Muscle of arm (tissue), 12 donors: ENCODE measurements around the gene AJAP1. TPM values are rescaled to one million over a fixed set of nuclear protein-coding genes. Genes with fewer than 3 reads are reported as not detected.
A peak's percentile ranks its signal among the peaks of the same experiment; 100 is the strongest.

ENCODE experiments used
- DNase-seq: peaks from one replicate; pipeline ENCODE4 v3.0.0-alpha.2; 2013
- polyA plus RNA-seq, 12 donors: library from polyadenylated mRNA; unstranded; fragments of 120-200 nt; gene quantifications; one replicate each; pipeline ENCODE4 v1.2.1, GENCODE V29; 2013; ENCODE audit not compliant: insufficient read length in 12 of 12

The AJAP1 gene
- polyA plus RNA-seq, 12 donors, result 0.56 to 2.5 (median 0.69) TPM; not detected in 2

DNA sequence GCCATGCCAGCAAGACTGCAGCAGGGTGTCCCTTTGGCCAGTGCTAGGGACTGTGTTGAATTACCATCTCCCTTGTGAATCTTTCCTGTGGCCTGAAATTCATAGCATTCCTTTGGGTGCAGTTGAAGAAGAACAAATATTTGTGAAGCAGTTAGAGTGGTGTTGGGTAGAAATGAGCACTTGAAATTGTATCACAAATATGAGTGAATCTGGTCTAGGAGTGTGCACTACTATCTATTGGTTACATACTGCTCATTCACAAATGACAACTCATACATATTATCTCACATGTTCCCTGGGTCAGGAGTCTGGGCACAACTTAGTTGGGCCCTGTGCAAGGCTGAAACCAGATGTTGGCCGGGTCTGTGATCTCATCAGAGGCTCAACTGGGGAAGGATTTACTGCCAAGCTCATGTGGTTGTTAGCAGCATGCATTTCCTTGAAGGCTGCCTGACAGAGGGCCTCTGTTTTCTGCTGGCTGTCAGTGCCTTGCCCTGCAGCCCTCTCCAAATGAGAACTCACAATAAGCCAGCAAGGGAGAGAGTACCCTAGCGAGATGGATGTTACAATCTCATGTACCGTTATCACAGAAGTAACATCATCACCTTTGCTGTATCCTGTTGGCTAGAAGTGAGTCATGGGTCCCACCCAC lies 23.8 kb downstream of the AJAP1 start:
- no peak for DNase-seq

- DNase-seq, result no peak
These were observed 26.6 kb downstream of the AJAP1 start for GRCh38 chr1:4681026-4681425.

- no peak for DNase-seq
These were observed 28.3 kb downstream of the AJAP1 start for GRCh38 chr1:4682607-4683220.

DNA sequence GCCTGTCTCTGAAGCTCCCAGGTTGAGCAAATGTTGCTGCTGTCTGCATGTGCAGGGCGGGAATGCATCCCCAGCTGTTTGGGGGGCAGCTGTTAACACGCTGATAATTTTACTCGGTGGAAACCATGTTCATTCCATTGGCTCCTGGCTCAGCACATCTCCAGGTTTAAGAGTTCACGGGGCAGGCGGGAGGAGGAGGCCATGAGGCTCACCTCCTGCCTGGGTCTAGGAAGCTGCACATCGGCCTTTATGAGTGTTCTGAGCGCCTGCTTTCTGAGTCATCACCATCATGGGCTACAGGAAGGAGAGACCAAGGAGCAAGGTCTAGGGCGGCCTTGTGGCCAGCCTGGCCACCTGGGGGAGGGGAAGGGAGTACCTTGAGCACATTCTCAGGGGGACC lies 29.7 kb downstream of the AJAP1 start:
- DNase-seq, result no peak

- no peak for DNase-seq
These were observed 30.6 kb downstream of the AJAP1 start for GRCh38 chr1:4684864-4685522.

GRCh38 chr1:4685523-4685865 lies 31.1 kb downstream of the AJAP1 start:
- DNase-seq, result no peak

DNA sequence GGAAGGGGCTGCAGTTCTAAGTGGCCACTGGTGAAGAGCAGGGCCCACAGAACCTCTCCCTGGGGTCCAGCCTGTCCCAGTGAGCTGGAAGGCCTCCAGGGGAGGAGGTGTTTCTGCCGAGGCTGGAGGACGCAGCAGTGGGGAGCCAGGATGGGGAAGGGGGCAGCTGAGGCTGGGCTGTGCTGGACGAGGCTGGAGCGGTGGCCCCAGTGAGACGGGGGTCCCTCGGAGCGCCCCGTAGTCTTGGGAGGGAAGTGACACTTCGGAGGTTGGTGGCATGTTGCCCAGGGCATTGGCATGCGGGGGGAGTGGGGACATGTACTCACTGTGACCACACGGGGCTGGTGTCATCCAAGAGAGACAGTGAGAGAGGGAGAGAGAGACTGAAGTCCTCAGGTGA lies 33.5 kb downstream of the AJAP1 start:
- no peak for DNase-seq

DNA sequence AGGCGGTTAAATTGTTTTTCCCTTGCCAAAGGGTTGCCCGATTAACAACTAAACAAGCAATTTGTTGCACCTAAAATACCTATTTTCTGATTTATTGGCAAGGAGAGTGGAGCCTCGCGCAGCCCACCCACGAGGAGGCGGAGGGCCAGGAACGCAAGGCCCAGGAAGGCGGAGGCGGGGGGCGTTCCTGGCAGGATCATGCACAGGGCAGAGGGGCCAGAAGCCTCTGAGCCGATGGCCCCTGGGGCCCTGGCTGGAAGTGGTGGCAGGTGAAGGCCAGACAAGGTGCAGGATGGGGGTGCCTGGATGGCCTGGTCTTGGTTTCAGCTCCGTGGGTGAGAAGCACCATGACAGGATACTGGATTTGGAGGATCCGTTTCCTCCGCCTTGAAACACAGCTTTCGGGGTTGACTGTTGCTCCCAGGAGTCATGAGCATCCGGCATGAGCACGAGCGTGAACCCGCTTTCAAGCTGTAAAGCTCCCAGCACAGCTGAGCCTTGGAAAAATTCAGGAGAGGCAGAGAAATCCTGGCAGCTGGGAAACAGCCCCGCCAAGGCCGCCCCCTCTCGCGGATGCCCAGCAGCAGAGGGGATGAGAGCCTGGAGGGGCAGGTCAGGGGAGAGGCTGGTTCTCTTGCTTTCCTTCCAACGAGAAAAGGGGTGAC lies 35.0 kb downstream of the AJAP1 start:
- DNase-seq, result peak; percentile 18

DNA sequence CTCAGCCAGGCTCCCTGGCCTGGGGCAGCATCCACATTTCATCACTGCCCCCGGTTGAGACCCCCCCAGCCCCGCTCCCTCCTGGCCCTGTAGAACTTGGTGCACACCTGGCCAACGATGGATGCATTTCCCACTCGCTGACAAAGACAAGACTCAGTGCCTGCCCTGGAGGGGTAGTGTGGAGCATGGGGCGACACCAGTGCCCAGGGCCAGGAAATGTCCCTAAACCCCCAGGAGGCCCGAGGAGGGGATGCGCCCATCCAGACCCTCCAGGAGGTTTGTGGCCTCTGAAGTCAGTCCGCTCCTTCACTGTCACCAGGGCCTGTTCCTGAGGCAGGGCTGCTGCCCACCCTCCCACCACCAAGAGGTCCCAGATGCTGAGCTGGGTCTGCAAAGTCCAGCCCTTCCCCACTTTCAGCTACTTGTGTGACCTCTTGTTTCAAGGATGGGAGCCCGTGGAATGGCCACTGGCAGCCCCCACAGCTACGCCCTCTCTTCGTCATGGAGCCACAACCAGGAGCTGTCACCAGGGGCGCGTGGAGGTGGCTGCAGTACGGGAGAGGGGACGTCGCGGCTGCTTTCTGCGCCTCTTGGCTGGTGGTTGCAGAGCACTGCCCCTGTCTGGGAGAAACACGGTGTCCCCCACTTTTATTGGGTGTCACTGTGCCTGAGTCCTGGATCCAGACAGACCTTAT lies 35.7 kb downstream of the AJAP1 start:
- no peak for DNase-seq

DNA sequence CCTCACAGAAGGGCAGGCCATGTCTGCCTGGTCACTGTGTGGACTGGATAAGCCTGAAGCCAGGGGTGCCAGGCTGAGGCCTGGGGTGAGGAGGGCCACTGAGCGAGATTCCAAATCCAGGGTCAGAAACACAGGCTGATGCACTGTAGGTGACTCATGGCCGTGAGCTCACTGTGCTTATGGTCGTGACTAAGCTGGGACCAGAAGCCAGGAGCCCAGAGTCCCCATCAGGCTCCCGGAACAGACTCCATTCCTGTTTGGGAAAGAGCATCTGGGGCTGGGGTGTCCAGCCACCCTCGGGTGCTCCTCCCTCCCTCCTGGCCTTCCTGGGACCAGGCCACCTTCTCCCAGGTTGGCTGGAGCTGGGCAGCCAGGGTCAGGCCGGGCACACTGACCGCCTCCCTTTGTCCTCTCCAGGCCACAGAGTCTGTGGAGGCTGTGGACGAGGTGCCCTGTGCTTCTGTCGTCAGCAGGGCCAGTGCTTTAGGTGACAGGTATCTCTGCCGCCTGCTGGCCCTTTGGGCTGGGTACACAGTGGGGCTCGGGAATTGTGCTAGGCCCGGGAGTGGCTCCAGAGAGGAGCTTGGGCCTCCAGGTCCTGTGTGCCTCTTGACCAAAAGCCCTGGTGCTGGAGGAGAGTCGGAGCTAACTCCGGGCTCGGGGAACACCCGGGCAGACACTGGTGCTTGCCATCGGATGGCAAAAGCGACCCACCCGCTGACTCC lies 36.7 kb downstream of the AJAP1 start:
- no peak for DNase-seq

DNA sequence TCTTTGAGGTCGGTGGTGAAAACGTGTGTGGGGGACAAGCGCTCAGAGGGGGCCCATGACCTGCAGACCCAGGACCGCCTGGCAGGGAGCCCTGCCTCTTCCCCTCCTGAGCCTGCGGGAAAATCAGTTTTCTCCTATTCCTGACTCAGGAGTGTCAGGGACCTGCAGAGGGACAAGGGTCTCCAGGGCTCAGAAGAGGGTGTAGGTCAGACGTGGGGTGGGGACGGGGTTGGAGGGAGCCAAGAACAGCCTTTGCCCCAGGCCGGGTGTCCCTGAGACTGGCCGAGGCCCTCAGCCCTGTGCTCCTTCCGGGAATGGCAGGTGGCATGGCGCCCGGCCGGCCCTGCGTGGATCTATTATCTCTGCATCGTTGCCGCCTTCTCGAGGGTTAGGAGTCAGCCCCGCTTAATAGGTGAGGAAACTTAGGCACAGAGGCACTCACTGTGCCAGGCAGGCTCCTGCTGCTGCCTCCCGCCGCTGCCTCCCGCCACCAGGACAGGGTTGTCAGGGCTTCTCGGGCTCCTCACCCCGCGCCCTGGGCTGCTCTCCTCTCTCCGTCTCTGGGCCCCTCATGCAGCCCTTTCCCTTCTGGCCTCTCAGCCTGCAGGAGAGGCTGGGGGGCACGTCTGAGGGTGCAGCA lies 37.5 kb downstream of the AJAP1 start:
- no peak for DNase-seq

- DNase-seq, result no peak
These were observed 38.0 kb downstream of the AJAP1 start for GRCh38 chr1:4692437-4692836.

GRCh38 chr1:4693331-4693730 lies 38.9 kb downstream of the AJAP1 start:
- DNase-seq, result no peak

DNA sequence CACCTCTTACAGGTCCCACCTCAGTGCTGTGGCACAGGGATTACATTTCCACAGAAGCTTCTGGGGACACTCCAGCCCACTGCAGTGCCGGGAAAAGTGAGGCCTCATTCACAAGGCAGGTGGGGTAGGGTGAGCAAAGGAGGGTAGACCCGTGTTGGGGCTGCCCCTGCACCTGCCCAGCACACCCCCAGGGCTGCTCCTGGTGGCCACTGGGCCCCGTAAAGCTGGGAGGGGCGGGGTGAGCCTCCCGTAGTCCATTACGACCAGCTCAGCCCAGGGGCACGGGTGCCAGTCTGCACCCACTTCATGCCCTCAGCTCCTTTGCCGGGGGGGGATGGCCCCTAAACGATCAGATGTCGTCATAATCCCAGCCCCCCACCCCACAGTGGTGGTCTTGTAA lies 39.5 kb downstream of the AJAP1 start:
- no peak for DNase-seq

DNA sequence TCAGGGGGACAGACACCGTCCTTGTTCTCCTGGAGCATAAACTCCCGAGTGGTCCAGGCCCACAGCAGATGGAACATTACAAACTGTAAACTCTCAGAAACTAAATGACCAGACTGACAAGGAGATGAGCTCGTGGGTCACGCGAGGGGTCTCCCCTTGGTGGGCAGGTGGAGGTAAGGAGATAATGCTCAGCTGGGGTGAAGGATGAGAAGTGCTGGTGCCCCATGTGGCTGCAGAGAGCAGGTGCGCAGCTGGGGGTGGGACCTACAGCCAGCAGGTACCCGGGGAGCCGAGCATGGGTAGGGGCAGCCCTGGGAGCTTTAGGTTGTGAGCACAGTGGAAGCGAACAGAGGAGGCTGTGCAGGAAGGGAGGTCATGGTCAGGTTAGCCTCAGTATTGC lies 40.1 kb downstream of the AJAP1 start:
- DNase-seq, result no peak

DNA sequence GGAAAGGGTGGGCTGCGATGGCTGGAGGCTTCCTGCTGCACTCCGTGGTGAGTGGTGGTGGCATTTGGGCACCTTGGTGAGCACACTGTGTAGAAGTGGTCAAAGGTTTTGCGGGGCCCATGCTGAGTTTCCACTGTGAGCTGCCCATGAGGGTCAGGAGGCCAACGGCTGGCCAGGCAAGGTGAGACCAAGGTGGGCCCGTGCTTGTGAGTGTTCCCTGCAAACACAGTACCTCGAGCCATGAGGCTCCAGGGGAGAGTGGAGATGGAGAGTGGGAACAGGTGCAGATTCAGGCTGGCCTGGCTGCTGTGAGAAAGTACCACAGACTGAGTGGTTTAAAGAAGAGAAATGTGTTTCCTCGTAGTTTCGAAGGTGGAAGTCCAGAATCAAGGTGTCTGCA lies 40.8 kb downstream of the AJAP1 start:
- DNase-seq, result no peak

DNA sequence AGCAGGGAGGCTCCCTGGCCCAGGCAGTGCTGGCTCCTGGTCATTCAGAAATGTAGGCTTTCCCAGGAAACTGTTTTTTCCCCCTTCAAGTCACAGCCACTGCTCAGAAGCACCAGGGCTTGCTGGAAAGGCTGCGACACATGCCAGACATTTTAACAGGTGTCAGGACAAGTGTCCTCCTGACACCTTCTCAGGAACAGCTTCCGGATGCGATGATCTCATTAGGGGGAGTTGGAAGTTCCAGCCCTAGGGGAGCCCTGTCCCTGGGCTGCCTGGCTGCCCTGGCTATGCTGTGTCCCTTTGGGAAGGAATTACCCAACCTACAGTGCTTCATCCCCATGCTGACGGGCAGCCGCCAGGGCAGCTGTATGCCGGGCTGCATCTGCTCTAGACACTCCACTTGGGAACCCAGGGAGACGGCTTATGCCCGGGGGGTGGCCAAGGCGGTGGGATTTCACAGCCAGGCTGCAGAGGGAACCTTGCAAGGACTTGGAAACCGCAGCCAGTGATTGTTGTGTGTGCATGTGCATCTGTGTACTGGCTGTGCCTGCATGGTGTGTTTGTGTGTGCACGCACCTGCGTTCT lies 41.8 kb downstream of the AJAP1 start:
- no peak for DNase-seq

GRCh38 chr1:4696753-4697152 lies 42.3 kb downstream of the AJAP1 start:
- DNase-seq, result no peak

- no peak for DNase-seq
These were observed 43.4 kb downstream of the AJAP1 start for GRCh38 chr1:4697801-4698200.

DNA sequence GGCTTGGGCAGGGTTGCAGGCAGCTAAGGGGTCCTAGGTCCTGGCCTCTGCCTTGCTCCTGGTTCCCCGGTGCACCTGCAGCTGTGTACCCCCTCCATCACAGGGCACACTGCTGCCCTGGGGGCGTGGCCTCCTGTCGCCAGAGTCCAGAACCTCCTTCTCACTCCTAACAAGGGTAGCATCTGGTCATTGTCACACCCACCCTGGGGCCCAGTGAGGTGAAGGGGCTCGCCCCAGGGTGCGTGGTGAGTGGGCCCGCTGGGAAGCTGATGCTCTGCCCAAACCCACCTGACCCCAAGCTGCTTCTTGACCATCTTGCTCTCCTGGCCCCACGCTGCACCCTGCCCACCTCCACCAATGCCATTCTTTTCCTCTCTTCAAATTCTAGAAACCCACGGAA lies 44.5 kb downstream of the AJAP1 start:
- no peak for DNase-seq
